ENCODE measurements around the gene HSD17B14. TPM values are rescaled to one million over a fixed set of nuclear protein-coding genes. Genes with fewer than 3 reads are reported as not detected.

Gene HSD17B14
- total and polyA plus RNA-seq, 9 of the 15 experiments (the other 6 are each of a cell fraction or from before 2014, with no cell fraction given) = 0.16 TPM; not detected in 8

DNA sequence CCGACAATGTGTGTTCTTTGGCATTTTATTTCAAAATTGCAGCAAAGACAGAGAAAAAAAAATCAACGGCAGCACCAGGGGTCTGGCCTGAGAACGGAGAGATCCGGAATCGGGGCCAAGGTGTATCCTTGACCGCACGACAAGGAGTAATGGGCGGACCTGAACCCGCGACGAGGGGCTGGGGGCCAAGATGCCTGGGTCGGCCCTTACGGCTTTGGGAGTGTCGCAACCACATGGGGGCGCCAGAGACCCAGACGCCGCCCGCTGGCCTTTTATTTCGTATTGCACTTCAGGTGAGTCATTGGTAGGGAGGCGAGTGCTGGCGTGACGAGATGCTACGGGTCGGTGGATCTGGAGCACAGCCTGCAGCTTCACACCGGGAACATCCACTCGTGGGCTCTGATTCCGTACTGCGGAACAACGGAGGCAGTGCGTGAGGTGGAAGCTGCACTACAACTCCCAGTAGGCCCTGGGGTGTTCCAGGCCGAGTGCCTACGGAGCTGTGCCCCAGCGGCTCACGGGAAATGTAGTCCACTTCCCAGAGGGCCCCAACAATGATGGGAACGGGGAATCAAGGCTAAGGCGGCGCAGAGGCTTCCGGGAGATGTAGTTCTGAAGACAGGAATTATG lies 41.1 kb downstream of the HSD17B14 start (continued):
- TF ChIP-seq, protein P1, sequence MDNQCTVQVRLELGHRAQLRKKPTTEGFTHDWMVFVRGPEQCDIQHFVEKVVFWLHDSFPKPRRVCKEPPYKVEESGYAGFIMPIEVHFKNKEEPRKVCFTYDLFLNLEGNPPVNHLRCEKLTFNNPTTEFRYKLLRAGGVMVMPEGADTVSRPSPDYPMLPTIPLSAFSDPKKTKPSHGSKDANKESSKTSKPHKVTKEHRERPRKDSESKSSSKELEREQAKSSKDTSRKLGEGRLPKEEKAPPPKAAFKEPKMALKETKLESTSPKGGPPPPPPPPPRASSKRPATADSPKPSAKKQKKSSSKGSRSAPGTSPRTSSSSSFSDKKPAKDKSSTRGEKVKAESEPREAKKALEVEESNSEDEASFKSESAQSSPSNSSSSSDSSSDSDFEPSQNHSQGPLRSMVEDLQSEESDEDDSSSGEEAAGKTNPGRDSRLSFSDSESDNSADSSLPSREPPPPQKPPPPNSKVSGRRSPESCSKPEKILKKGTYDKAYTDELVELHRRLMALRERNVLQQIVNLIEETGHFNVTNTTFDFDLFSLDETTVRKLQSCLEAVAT (IDR thresholded peaks at IDR 0.05) = 0 out of 4 replicates have a peak, but pooled peaks of 1 of the 2 experiments have one; percentile 59
- TF ChIP-seq CCNT2 (IDR thresholded peaks at IDR 0.05; ENCODE audit: borderline replicate concordance, extremely low read depth, insufficient read length, low read depth, low read length) = no peak
- TF ChIP-seq XRCC3 (IDR thresholded peaks at IDR 0.05) = no peak
- TF ChIP-seq, protein P2, sequence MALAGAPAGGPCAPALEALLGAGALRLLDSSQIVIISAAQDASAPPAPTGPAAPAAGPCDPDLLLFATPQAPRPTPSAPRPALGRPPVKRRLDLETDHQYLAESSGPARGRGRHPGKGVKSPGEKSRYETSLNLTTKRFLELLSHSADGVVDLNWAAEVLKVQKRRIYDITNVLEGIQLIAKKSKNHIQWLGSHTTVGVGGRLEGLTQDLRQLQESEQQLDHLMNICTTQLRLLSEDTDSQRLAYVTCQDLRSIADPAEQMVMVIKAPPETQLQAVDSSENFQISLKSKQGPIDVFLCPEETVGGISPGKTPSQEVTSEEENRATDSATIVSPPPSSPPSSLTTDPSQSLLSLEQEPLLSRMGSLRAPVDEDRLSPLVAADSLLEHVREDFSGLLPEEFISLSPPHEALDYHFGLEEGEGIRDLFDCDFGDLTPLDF (CRISPR knock-in tag; IDR thresholded peaks at IDR 0.05) = peak; percentile 69; the same call in 1 of the 2 replicates
- TF ChIP-seq HNRNPLL (IDR thresholded peaks at IDR 0.05; ENCODE audit: low read depth, low read length, poor library complexity, severe bottlenecking) = peak; percentile 52
- TF ChIP-seq NFXL1 (CRISPR knock-in tag; IDR thresholded peaks at IDR 0.05) = no peak
- peak; percentile 71 for TF ChIP-seq RBM39 (optimal IDR thresholded peaks at IDR 0.05; ENCODE audit: low read depth, low read length)
- TF ChIP-seq, protein P3, sequence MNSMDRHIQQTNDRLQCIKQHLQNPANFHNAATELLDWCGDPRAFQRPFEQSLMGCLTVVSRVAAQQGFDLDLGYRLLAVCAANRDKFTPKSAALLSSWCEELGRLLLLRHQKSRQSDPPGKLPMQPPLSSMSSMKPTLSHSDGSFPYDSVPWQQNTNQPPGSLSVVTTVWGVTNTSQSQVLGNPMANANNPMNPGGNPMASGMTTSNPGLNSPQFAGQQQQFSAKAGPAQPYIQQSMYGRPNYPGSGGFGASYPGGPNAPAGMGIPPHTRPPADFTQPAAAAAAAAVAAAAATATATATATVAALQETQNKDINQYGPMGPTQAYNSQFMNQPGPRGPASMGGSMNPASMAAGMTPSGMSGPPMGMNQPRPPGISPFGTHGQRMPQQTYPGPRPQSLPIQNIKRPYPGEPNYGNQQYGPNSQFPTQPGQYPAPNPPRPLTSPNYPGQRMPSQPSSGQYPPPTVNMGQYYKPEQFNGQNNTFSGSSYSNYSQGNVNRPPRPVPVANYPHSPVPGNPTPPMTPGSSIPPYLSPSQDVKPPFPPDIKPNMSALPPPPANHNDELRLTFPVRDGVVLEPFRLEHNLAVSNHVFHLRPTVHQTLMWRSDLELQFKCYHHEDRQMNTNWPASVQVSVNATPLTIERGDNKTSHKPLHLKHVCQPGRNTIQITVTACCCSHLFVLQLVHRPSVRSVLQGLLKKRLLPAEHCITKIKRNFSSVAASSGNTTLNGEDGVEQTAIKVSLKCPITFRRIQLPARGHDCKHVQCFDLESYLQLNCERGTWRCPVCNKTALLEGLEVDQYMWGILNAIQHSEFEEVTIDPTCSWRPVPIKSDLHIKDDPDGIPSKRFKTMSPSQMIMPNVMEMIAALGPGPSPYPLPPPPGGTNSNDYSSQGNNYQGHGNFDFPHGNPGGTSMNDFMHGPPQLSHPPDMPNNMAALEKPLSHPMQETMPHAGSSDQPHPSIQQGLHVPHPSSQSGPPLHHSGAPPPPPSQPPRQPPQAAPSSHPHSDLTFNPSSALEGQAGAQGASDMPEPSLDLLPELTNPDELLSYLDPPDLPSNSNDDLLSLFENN (IDR thresholded peaks at IDR 0.05; ENCODE audit: low read depth in 2 of 2, low read length in 2 of 2) = 0 out of 4 replicates have a peak, but pooled peaks of 1 of the 2 experiments have one; percentile 39
- no peak for TF ChIP-seq FOXA1 (IDR thresholded peaks at IDR 0.05; ENCODE audit: borderline replicate concordance)
- no peak for TF ChIP-seq ETS2 (tag; IDR thresholded peaks at IDR 0.05; ENCODE audit: borderline replicate concordance, poor library complexity, severe bottlenecking)
- peak; percentile 79; the same call in 1 of the 2 replicates for TF ChIP-seq ZNF12 (CRISPR knock-in tag; IDR thresholded peaks at IDR 0.05)
- TF ChIP-seq, protein P4, sequence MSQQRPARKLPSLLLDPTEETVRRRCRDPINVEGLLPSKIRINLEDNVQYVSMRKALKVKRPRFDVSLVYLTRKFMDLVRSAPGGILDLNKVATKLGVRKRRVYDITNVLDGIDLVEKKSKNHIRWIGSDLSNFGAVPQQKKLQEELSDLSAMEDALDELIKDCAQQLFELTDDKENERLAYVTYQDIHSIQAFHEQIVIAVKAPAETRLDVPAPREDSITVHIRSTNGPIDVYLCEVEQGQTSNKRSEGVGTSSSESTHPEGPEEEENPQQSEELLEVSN (IDR thresholded peaks at IDR 0.05; ENCODE audit: borderline replicate concordance in 1 of 2, extremely low read depth in 1 of 2, insufficient read depth in 1 of 2, insufficient read length in 1 of 2, low read depth in 1 of 2, low read length in 1 of 2, poor library complexity in 1 of 2, severe bottlenecking in 1 of 2) = no peak
- no peak for TF ChIP-seq ZNF3 (CRISPR knock-in tag; IDR thresholded peaks at IDR 0.05)
- TF ChIP-seq SIN3A (IDR thresholded peaks at IDR 0.05; ENCODE audit: borderline replicate concordance in 2 of 2, control insufficient read depth in 1 of 2, low read depth in 2 of 2, low read length in 2 of 2) = no peak
- no peak for TF ChIP-seq ZNF764 (CRISPR knock-in tag; IDR thresholded peaks at IDR 0.05; ENCODE audit: low read depth)
- TF ChIP-seq POLR2G (IDR thresholded peaks at IDR 0.05; ENCODE audit: low read depth, low read length) = peak; percentile 67
- TF ChIP-seq ZNF316 (IDR thresholded peaks at IDR 0.05) = no peak
- TF ChIP-seq KDM5B (IDR thresholded peaks at IDR 0.05; ENCODE audit: insufficient replicate concordance, low read depth, low read length) = no peak
- TF ChIP-seq MED1 (CRISPR knock-in tag; IDR thresholded peaks at IDR 0.05; ENCODE audit: borderline replicate concordance) = no peak

Measured in K562 (cell line).